ENCODE results near the gene CHST2. TPM values are rescaled to one million over a fixed set of nuclear protein-coding genes. Genes with fewer than 3 reads are reported as not detected.

CHST2 gene
- total and polyA plus RNA-seq, 9 donors, result 1.2 to 8.0 (median 5.6) TPM

DNA sequence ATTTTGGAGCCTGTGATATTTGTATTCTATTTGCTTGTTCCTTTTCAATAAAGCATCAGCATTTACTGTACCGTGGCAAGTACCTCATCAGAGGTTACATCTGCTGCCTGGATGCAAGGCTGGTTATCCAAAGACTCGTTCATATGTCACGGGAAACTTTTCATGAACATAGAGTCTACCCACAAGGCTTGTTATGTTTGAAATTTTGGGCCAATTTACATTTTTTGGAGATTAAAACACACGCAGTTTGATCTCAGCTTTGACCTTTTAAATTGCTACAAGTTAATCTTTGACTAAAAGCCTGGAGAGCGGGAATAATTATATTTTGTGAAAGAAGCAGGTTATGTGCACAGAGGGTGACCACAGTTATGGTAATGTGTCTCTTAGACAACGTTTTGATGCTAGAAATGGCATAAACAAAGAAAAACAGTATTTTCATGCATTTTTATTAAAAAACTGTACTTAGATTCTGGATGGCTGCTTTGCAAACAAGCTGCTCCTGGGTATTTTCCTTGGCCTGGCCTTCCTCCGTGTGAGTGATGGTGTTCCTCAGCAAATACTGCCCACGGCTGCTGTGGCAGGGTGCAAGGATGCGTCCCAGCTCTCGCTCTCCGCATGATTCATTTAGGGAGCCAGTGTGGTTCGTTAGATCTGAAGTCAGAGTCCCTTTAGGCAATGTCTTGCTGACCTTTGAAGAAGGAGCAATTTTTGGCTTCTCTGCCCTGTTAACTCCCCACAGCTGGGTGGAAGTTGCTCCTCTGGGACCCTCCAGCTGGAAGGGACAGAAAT, 27.1 kb downstream of the CHST2 start:
- DNase-seq, result no peak
- WGBS, 3 donors, result 31 to 56% (median 32%) methylated on average over 12 of the region's 12 CpGs
- Histone ChIP-seq H3K9me3 (no peaks in the 10 kb centered on the region), H3K27ac (no peak overlapping the region), H3K4me1 (ENCODE audit: insufficient read depth) (no peaks in the 10 kb centered on the region), H3K36me3 (no peaks in the 10 kb centered on the region), H3K4me3 (no peak overlapping the region), H3K27me3 (no peaks in the 10 kb centered on the region)
- no peak for TF ChIP-seq POLR2A (IDR thresholded peaks at IDR 0.05)
- TF ChIP-seq CTCF (IDR thresholded peaks at IDR 0.05), result no peak
- no peak for TF ChIP-seq EP300 (IDR thresholded peaks at IDR 0.05)
- intact Hi-C loops (cut with DNase I), result no loop called here

- Histone ChIP-seq H3K27me3 (no peaks in the 10 kb centered on the region), H3K4me3 (no peak overlapping the region), H3K9me3 (no peaks in the 10 kb centered on the region), H3K27ac (no peak overlapping the region), H3K36me3 (no peaks in the 10 kb centered on the region), H3K4me1 (ENCODE audit: insufficient read depth) (no peaks in the 10 kb centered on the region)
- 89 to 91% (median 89%) methylated on average over 2 of the region's 2 CpGs for WGBS, 3 donors
- DNase-seq, result no peak
- no peak for TF ChIP-seq POLR2A (IDR thresholded peaks at IDR 0.05)
- no peak for TF ChIP-seq EP300 (IDR thresholded peaks at IDR 0.05)
- no peak for TF ChIP-seq CTCF (IDR thresholded peaks at IDR 0.05)
- intact Hi-C loops (cut with DNase I), result no loop called here
Observed at GRCh38 chr3:143147707-143148106, 28.1 kb downstream of the CHST2 start.

DNA sequence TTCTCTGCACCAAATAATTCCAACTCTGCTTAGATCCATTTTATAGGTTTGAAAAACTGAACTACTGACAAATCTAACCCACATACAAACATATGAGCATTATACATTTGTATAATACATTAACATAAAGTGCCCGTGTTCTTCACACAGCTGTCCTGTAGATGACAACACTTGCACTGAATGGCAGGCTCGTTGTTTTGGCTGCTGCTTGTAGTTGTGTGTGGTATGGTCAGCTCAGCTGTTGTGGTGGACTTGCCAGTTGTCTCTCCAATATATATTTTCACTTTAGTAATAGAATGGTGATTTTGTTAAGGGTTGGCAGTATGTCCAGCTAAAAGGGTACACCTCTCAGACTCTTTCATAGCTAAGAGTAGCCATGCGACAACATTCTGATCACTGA, 30.5 kb downstream of the CHST2 start:
- no peaks in the 10 kb centered on the region for H3K4me1 ChIP-seq (ENCODE audit: insufficient read depth)

DNA sequence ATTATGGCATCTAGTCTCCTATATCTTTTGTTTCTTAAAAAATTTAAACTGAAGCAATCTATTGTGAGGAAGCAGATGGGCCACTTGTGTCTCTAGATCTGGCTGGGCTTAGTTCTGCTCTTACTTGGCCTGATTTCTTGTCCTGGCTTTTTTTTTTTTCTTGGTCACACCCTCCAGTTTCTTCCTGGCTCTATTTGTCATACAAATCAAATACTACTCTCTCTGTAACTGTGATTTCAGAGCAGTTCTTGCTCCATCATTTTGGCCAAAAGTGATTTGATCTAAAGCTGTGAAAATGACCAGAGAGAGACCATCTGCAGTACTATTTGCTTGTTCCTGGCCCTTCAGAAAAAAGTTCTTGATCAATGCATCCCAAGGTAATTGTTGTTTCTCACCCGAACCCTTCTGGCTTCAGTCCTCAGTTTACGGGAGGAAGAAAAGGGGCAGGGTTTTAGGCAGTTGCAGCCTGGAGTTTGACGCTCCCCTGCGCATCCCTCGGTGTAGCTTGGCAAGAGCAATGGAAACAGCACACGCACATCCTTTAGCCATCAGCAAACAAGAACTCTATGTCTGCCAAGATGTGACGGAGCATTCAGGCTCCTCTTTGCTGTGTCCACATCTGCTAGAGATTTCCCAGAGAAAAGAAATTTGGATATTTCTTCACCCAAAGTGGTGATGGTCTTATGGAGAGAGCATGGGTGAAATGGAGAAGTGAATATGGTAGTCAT, 31.6 kb downstream of the CHST2 start:
- Histone ChIP-seq H3K9me3 (no peaks in the 10 kb centered on the region), H3K27me3 (no peaks in the 10 kb centered on the region), H3K27ac (no peak overlapping the region), H3K4me3 (no peak overlapping the region), H3K4me1 (ENCODE audit: insufficient read depth) (no peaks in the 10 kb centered on the region), H3K36me3 (no peaks in the 10 kb centered on the region)
- intact Hi-C loops (cut with DNase I), result no loop called here
- DNase-seq, result no peak
- TF ChIP-seq EP300 (IDR thresholded peaks at IDR 0.05) (no peak), CTCF (IDR thresholded peaks at IDR 0.05) (no peak), POLR2A (IDR thresholded peaks at IDR 0.05) (no peak)
- WGBS, 3 donors, result 72 to 84% (median 78%) methylated on average over 7 of the region's 7 CpGs

More for the DNA sequence above, 30.5 kb downstream of the CHST2 start:
- no peak for DNase-seq
- no peaks in the 10 kb centered on the region for H3K27me3 ChIP-seq
- no peaks in the 10 kb centered on the region for H3K9me3 ChIP-seq
- H3K36me3 ChIP-seq, result no peaks in the 10 kb centered on the region
- intact Hi-C loops (cut with DNase I), result no loop called here
- H3K4me3 ChIP-seq, result no peak overlapping the region
- WGBS, 3 donors, result 90 to 95% (median 94%) methylated on average over 3 of the region's 3 CpGs
- H3K27ac ChIP-seq, result no peak overlapping the region
- TF ChIP-seq POLR2A (IDR thresholded peaks at IDR 0.05) (no peak), CTCF (IDR thresholded peaks at IDR 0.05) (no peak), EP300 (IDR thresholded peaks at IDR 0.05) (no peak)

Measured in ovary (tissue), 9 donors.